Activated naive CD4-positive, alpha-beta T cell (primary cell): ENCODE results near the gene LIPC.

Experiments
- DNase-seq, 4 experiments: peaks; one replicate each; lab custom pipeline; 2025; lab: John Stamatoyannopoulos, UW

Gene LIPC

DNA sequence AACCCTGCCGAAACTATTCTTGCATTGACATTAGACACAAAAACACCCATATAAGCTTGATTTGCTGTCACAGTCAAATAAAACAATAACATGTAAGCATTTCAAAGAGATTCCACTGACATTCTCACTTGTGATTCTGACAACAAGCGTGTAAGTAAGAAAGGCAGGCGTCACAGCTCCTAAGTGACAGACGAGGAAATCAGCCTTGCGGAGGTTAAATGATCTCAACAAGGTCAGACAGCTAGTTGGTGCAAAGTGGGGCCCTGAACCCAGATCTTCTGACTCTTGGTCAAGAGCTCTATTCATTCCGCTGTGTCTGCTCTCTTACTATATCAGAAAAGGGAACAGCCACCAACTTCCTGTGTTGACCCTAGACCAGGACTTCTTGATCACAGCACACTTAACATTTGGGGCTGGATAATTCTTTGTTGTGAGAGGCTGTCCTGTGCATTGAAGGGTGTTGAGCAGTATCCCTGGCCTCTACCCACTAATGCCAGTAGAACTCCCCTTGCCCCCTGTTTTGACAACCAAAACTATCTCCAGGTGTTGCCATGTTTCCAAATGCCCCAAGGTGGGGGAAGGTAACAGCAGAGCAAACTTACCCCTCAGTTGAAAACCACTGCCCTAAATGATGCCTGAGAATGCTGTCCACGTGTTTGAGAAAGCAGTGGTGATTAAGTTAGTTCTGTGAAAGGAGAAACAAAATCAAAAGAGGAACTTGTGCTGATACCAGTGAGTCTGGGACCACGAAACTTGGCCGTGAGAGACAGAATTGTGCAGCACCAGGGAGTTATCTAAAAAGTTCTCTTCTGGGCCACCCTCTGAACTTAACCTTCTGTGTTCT, 86.1 kb downstream of the LIPC start:
- peak in 1 of 4 experiments; percentile 17 for DNase-seq

DNA sequence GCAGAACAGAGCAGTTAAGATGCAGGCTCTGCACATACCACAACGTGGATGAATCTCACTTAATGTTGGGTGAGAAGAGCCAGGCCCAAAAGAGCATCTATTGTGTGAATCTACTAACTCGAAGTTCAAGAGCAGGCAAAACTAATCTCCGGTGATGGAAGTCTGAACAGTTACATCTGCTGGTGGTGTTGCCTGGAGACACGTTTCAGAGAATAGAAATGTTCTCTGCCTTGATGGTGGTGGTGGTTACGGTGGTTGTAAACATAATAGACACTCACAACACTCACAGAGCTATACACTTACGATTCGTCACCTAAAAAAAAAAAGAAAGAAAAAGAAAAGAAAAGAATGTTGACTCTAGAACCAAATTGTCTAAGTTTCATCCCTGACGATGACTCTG, 86.8 kb downstream of the LIPC start:
- no peak for DNase-seq

DNA sequence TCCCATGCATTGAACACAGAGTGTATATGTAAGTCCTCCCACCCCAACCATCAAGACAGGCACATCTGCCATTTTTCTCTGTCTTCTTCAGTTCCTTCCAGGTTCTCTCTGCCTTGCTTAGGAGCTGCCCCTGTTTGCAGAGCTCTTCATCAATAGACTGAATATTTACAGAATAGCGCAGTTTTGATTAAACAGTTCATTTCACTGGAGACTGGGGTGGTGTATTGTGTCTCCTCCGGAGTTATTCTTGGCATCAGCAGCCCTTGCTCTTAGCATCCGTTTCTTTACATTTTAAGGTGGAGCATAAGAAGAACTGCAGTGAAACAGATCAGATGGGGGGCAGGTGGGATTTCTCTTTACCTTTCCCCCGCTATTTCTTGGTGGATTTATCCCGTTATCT, 87.7 kb downstream of the LIPC start:
- DNase-seq = no peak

DNA sequence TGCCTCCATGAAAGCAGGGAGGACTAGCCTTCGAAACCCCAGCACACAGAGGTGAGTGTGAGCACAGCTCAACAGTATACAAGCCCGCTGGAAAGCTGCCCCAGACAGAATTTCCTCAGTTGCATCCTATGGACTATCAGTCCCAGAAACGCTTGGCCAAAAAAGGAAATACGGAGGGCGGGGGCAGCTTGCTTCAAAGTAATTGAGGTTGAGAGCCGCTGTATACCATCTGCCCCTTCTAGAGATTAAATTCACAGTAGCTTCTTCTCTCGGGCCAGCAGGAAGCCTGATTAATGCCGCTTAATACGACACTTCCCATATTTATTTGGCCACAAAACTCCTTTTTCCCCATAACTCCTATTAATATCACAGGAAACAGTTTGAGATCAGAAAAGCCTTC, 88.7 kb downstream of the LIPC start:
- no peak for DNase-seq

DNA sequence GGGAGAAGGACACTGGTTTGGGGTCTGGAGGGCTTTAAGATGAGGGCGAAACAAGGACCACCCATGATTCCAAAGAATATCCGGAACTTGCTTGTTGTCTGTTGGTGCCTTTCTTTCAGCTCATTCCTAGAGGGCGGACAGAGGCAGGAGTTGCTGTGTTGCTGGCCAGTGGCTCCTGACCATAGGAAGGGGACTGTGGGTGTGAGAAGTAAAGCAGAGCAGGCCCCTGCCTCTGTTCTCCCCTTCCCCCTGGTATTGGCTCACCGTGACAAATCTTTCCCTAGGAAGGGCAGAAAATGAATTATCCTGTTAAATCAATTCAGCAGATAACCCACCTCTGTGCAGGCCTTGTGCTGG, 89.1 kb downstream of the LIPC start:
- no peak for DNase-seq

DNA sequence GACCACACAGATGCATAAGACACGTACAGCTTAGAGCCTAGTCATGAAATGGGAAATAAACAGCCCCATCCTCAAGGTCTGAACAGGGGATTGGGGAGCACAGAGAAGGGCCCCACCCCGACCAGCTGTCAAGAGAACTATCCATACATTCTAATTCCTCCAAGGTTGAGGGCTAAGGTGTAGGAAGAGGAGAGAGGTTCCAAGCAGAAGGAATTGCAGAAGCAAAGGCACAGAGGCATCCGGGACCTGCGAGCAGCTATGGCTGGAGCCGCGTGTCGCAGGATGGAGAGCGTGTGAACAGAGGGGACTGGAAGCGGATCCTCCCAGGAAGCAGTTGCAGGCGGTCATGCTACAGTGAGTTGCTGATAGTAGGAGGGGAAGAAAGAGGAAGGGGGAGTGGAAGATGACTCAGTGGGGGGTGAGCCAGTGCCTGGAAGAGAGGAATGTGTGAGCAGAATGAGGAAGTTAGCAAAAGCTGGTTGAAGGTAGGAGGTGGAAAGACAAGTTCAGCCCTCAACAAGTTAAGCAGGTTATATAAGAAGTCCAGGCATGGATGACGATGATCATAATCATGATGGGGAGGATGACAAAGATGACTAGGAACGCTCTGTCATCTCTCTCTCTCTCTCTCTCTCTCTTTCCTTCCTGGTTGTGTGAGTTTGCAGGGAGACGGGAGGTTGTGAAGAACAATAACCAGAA, 89.7 kb downstream of the LIPC start:
- no peak for DNase-seq

DNA sequence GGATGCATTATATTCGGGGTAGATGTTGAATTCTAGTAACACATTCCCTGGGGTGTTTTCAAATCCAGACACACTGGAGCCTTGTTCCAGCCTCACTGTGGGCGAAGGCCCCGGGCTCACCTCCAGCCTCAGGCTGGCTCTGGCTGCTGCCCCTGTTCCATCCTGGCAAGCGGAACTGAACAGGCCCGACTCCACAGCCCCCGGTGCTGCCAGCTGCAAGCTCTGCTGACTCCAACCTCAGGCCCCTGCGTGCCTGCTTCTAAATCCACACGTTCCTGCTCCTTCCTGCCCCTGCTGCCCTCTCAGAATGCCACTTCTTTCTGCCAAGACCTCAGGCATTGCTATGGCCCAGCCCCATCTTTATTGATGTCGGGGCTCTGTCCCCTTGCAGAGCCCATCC, 90.6 kb downstream of the LIPC start:
- no peak for DNase-seq

DNA sequence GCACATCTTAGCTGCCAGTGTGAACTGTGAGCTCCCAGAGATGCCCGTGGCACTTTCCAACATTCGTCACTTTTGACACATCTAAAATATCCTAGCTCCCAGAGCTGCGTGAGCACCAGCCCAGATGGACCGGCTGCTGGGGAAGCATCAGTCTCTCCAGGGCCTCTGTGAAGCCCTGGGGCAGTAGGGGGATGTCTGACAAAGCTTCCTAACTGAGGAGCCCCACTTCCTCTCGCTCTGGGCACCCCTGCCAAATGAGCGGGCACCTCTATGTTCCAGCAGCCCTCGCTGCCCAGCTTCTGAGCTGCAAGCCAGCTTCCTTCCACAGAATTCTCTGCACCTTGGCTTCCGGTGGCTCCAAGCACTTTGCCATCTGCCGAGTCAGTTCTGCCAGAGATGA, 91.1 kb downstream of the LIPC start:
- no peak for DNase-seq

DNA sequence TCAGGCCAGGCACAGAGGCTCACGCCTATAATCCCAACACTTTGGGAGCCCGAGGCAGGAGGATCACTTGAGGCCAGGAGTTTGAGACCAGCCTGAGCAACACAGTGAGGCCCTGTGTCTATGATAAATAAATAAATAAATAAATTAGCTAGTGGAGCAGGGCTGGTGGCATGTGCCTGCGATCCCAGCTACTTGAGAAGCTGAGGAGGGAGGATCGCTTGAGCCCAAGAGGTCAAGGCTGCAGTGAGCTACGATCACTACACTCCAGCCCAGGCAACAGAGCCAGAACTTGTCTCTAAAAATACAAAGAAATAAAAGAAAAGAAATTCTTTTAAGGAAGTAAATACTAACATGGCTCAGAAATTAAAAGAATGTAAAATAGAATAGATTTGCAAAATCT, 91.8 kb downstream of the LIPC start:
- no peak for DNase-seq

DNA sequence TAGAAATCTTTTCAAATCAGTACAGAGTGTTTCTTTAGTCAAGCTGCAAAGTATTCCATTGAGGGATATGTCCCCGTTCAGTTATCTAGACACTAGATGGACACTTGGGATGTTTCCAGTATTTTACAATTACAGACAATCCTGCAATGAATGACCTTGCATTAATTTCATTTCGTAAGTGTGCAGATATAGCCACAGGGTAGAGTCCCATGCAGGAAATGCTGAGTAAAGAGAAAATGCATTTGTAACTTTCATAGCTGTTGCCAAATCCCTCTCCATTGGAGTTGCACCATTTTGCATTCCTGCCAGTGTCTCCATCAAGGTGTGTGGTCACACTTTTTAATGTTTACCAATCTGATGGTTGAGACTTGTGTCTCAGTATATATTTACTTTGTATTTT, 92.5 kb downstream of the LIPC start:
- DNase-seq = no peak

DNA sequence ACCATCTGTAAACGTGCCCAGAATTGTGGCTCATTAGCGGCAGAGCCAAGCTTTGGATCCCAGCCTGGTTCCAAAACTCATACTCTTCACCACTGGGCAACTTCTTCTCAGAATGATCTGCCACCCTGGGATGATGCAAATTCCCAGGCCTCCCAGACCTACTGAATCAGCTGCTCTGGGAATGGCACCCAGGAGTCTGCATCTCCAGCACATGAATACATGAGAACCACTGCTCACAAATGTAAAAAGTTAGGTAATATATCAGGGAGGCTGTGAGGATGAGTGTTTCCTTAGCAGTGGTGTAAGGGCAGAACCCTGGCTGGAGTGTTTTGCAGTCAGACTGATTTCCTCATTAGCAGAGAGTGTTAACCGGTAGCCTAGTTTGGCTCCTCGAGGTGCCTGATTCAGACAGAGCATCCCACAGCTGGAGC, 94.2 kb downstream of the LIPC start:
- no peak for DNase-seq

DNA sequence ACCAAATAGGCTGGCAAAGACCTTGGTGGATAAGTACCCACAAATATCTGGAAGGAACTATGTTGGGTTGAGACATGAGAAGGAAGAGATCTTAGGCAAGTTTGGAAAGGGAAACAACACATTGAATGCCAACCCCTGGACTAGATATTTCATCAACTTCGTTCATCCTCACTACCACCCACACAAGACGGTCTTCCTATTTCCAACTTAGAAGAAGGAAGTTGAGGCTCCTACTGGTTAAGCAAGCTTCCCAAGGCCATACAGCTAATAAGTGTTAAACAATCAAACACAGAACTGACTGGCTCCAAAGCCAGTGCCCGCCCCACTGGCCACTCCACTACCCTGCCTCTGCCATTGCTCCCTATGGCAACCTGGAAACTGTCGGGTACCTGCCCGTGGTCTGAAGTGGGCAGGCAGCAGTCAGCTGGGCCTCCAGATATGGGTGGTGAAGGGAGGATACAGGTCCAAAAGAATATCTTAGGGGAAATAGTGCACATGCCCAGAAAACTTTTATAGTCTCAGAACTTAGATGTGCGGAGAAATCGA, 94.9 kb downstream of the LIPC start:
- no peak for DNase-seq

DNA sequence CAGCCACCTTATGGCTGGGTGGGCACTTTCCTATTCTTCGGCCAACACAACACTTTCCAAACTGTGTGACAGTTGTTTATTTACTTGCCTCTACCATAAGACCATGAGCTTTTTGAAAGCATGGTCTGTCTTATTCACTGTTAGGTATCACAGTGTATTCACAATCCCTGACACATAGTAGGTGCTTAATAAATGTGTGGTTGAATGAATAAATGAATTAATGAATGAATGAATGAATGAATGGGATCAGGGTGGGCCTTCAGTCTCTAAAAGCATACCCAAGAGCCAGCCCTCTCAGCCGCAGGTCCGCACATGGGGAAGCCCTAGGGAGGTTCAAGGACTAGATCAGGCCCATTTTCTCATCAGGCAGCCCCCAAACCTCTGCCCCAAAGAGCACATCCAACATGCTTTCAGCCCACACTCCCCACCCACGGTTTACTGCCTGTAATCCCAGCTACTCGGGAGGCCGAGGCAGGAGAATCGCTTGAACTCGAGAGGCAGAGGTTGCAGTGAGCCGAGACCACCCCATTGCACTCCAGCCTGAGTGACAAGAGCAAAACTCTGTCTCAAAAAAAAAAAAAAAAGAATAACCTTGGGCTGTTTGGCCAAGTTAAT, 95.9 kb downstream of the LIPC start:
- DNase-seq = no peak

DNA sequence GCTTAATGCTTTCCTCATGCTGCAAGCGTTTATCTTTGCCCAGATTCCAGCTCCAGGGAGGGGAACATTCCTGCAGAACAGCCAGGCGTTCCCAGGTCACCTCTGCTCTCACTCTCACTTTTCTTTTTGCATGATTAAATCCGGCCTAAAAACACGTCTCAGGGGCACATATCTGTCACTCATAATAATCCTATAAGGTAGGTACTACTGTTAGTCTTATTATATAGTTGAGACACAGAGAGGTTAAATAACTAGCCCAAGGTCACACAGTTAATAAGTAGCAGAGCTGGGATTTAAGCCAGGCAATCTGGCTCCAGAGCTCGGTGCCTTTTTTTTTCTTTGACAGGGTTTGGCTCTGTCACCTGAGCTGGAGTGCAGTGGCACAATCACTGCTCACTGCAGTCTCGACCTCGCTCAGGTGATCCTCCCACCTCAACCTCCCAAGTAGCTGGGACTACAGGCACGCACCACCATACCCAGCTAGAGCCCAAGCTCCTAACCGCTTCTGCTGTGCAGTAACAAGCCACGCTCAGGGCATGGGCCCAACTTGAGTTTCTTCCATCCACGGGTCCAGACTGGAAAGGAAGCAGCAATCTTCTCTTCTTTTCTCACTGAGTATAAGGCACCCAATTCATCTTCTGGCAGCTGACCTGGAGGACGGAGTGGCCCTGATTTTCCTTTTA, 96.5 kb downstream of the LIPC start:
- DNase-seq = no peak

DNA sequence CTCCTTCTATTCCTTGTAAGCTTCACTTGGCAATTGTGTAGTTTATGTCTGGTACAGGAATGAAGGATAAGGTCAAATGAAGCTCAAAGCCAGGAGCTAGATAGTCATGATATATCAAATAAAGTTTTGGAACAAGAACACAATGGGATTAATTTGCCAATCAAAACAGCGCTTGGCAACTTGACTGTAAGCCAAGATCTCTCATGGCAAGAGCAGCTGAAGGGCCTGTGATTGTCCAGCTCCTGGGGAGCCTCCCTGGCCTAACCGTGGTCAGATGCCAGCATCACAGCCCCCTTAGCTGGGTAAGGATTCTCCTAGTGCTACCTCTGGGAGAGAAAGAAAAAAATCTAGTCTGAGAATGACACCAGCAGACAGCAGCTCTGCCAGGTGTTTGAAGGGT, 97.2 kb downstream of the LIPC start:
- DNase-seq = no peak

DNA sequence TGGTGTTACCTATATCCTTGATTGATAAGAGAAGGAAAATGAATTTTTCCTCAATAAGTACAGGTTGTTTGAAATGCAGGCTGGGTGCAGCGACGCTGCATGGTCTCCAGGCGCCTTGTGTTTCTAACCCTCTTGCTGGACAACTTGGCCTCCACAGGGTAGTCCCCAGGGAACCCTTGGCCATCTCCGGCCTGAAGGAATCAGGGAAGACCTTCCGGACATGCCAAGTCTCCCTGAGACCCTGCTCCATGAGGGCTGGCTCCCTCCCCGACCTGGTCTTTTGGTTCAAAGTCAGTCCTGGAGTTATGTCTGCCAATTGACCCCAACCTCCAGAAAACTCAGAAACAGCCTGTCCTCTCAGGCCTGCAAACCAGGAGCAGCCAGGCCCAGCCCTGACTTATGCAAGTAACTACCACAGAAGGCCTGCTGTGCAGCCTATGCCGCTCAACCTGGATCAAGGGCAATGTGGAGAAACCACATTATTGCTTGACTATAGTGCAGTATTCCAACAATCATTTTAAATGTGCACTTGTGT, 98.3 kb downstream of the LIPC start:
- DNase-seq = no peak

DNA sequence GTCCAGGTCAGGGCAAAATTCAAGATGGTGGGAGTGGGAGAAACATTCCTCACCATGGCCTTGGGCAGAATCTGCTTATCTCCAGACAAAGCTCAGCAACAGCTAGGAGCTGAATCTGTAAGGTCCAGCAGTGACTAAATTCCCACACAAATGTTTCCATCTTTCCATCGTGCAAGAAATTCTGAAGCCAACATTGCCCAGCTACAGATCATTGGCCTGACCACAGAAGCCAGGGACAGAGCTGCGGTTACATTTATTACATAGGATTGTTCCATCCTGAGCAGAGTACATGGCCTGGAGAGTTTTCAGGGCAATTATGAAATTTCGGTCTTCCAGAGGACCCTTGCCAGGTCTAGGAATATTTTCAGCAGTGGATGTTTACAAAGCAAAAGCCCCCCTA, 100.3 kb downstream of the LIPC start:
- no peak for DNase-seq

DNA sequence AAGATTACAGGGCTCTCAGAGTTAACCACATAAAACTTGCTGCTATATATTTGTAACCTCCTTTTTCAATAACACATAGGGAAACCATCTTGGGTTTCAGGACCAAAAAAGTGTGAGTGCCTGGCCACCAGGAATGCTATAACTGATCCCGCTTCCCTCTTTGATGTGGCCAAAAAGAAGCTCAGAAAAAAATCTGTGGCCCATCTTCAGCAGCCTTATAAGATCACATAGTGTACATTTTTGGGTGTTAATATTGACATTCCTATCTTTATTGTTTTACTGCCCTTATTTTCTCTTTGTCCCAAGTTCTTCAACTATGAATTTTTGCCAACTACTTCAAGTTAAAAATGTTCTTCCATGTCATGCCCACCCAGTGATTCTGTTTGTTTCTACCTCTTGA, 102.8 kb downstream of the LIPC start:
- no peak for DNase-seq

DNA sequence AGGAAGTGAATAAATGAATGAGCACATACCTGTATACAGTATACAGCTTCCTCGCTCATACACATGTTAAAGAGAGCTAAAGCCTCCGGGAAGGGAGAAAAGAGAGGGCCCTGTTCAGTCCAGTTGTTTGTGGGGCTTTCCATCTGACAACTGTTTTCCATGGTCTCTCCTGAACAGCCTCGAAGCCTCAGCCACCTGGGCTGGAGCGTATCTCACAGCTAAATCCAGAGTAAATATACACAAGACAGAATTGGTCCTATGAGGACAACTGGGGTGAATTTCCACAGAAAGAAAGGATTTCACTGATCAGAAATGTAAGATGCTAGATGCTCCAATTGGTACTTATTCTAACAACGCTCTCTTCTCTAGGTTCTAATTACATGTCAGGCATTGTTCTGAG, 103.5 kb downstream of the LIPC start:
- DNase-seq = no peak

DNA sequence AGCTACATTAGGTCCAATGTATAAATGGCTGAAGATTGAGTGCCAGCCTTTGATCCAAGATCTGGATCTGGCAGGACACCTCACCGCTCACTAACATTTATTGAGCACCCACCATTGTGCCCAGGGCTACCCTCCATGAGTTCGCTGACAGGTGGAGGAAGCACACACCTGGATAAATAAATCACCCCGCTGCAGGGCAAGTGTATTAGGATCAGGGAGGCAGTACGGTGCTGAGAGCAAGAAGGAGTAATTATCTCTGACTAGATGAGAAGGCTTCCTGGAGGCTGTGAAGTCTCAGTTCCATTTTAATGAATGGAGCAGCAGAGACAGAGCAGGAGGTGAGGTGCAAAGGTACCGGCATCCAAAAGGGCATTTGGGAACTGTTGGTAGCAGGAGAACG, 104.1 kb downstream of the LIPC start:
- DNase-seq = no peak

DNA sequence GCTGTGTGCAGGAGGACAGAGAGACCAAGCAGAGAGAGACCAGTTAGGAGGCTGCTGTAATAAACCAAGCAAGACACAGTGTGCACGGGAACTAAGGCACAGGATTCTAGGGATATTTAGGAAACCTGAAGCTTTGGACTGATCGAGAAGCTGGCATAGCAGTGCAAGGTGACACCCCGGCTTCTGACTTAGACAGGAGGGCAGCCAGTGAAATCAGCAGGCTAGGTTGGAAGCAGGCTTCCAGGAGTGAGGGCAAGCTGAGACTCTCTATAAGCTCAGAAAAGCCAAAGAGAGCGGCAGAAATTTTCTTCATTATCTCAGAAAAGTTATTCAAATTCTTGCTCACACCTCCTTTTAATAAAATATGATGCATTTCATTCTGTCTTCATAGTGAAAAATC, 104.6 kb downstream of the LIPC start:
- DNase-seq = no peak

DNA sequence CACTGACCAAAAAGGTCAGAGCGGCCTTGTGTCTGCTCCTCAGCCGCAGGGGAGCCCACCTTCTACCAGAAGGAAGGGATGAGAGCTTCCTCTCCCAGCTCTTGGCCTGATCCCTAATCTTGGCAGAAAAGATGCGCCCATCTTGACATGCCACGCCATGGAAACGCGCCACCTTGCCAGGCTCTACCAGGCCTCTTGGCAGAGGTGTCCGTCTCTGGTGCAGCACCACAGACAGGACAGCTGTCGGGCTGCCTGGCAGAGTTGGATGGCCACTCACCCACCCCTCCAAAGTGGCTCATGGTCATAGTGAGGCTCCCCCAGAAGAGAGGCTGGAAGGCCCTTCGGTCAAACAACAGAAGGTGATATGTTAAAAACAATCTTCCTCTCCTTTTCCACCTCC, 105.2 kb downstream of the LIPC start:
- DNase-seq = no peak
